ENCODE results near the gene ENDOV.

ENDOV gene

GRCh38 chr17:80414803-80415625 lies at the start of gene ENDOV:
Gene ENDOV (plus strand): TSS chr17:80415167. CDS start chr17:80415195, 28 bp downstream.
- DNase-seq, result peak; percentile 82

DNA sequence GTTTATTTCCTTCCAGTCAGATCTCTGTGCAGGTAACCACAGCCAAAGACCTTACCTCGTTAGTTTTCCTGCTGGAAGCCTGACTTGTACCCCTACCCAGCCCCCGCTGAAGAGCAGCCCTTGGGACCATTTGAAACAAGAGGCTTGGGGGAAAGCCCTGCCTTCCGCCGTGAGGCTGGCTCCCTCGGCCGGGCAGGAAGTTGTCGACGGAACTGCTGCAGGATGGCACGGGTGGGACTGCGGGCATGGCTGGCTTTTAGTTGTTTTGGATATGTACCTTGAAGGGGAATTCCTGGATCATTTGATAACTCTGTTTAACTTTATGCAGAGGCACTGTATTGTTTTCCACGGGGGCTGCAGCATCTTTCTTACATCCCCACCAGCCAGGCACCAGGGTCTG lies 49.0 kb upstream of the ENDOV start:
- no peak for DNase-seq

GRCh38 chr17:80367503-80367902 lies 47.5 kb upstream of the ENDOV start:
- DNase-seq, result no peak

GRCh38 chr17:80371196-80371595 lies 43.8 kb upstream of the ENDOV start:
- DNase-seq, result no peak

DNA sequence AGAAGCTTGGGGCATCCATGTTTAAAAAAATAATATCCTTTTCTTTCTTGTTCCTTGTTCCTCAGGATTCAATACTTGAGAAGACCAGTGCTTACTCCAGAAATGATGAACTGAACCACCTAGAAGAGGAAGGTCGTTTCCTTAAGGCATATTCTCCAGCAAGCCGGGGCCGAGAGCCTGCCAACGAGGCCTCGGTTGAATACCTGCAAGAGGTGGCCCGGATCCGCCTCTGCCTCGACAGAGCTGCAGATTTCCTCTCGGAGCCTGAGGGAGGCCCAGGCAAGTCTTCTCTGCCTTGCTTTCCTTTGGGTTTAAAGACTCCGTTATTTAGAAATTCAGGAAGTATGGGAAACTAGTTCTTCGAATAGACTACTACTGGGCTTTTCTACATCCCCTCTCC lies 42.5 kb upstream of the ENDOV start:
- DNase-seq, result no peak

- DNase-seq, result no peak
Observed at GRCh38 chr17:80372922-80373570, 41.9 kb upstream of the ENDOV start.

- DNase-seq, result no peak
Observed at GRCh38 chr17:80374039-80374731, 40.8 kb upstream of the ENDOV start.

DNA sequence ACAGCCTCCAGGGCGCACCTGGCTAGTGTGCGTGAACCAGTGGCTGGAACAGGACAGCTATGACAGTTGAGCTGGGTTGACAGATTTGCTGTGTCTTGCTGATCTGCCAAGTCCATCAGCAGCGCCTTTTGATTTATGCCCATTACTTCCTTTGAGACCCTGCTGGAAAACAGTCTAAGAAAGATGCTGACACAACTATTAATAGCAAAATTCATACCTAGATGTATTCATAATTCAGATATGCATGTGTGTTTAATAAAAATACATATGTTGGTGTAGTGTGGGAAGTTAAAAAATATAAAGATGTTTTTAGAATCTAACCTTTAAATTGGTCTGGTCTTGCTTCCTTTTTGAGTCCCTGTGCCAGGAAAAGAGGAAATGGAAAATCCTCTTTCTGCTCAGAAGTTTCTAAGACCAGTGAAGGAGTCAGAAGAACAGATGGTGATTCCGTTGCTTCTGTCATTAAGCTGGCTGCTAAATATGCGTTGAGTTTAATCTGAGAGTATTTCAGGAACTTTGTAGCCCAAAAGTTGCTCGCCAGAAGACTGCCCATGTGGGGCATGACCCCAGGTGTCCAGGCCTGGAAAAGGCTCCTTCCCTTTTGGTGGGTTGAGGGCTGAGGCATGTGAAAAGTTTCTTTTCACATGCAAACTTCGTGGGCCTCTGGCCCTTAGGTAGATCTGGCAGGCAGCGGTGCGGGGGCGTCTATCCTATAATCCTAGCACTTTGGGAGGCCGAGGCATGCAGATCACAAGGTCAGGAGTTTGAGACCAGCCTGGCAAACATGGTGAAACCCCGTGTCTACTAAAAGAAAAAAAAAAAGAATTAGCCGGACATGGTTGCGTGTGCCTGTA lies 40.0 kb upstream of the ENDOV start:
- no peak for DNase-seq

GRCh38 chr17:80376531-80376930 lies 38.4 kb upstream of the ENDOV start:
- DNase-seq, result no peak

- no peak for DNase-seq
Observed at GRCh38 chr17:80377798-80378197, 37.2 kb upstream of the ENDOV start.

- DNase-seq, result no peak
Observed at GRCh38 chr17:80379348-80379747, 35.6 kb upstream of the ENDOV start.

DNA sequence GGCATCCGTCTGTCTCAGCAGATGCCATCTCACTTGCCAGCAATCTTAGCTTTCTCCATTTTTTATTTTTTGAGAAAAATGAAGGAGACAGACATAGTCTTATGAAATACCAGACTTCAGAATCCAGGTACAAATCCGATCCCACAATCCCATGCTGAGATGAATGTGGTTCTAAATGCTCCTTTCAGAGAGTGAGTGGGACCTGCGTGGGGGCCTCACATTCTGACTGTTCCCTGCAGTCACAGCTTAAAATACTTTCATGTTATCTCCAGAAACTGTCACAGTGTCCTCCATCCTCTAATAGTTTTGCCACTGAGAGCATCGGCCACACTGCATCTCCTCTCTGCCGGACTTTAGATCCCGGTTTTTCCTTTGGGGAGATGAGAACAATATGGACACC lies 34.9 kb upstream of the ENDOV start:
- no peak for DNase-seq

DNA sequence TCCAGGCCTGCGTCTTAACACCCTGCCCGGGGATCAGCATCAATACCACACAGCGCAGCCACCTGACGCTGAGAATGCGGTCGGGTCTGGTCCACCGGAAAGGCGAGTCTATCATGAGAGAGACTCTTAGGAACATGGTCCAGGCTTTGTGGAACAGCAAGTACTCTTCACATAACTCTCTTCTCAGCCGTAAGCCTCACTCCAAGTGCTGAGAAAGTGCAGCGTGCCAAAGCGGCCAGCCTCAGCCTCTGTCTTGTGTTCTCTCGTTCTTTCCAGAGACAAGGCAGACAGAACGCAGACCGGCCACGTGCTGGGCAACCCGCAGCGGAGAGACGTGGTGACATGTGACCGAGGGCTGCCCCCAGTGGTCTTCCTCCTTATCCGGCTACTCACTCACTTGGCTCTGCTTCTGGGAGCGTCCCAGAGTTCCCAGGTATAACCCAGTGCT lies 34.4 kb upstream of the ENDOV start:
- DNase-seq, result no peak

GRCh38 chr17:80381416-80381923 lies 33.5 kb upstream of the ENDOV start:
- DNase-seq, result no peak

DNA sequence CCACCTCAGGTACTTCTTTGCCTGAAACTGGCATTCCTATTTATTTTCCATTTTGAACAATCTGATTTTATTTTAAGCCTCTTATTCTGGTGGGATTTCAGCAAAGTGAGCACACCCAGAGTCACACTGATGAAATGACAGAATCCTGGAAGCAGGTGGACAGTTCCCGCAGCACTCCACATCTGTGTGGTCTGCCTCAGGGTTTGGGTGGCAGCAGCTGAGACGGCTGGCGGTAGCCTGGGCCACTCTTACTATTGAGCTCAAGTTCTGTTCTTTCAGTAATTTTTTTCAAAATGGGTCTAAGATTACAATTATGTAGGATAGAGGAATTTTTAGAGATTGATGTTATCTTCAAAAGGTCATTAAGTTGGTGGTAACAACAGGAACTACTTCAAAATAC lies 32.5 kb upstream of the ENDOV start:
- DNase-seq, result no peak

GRCh38 chr17:80382956-80383355 lies 32.0 kb upstream of the ENDOV start:
- DNase-seq, result no peak

DNA sequence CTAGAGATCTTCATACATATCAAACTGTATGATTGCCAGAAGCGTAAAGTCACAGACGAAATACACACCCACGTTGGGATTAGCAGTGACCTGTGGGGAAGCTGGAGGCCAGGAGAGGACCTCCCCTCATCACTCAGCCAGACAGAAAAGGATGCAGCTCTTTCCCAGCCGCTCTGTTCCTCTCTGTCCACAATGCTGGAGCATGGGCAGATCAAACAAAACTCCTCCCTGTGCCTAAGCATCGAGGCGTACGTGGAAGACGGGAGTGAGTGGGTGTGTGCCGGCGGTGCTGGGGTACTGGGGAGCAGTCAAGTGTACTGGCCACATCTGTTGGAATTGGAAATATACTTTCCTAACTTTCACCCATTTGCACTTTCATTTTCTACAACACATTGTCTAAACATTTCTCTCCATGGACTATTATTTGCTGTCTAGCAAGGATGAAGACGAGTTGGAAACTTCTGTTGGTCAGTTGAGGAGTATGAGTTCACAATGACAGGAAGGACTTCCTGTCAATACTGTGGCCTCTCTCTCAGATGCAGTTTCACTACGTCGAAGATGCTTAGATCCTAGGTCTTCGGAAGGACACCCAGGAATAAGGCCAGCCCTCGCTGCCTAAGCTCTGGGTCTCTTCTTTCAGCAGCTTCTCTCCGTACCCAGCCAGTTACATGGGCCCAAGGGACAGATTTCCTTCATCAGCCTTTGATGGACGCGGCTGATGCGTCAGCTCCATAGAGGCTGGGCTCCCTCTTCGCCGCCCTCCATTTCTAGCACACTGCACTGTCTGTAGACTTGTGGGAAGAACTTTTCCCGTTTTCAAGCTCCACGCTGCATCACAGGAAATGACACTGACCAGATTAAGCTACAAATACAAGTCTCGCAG lies 30.6 kb upstream of the ENDOV start:
- DNase-seq, result no peak

GRCh38 chr17:80385046-80385445 lies 29.9 kb upstream of the ENDOV start:
- no peak for DNase-seq

GRCh38 chr17:80386341-80386740 lies 28.6 kb upstream of the ENDOV start:
- no peak for DNase-seq

DNA sequence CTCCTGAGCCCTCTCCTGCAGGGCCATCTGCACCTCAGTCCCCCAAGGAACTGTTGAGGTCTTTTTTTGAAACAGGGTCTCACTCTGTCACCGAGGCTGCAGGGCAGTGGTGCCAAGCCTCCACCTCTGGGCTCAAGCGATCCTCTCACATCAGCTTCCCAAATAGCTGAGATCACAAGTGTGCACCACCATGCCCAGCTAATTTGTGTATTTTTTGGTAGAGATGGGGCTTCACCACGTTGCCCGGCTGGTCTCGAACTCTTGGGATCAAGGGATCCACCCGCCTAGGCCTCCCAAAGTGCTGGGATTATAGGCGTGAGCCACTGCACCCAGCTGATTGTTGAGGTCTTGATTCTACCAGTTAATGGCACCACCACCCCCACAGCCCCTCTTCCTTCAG lies 27.9 kb upstream of the ENDOV start:
- no peak for DNase-seq

DNA sequence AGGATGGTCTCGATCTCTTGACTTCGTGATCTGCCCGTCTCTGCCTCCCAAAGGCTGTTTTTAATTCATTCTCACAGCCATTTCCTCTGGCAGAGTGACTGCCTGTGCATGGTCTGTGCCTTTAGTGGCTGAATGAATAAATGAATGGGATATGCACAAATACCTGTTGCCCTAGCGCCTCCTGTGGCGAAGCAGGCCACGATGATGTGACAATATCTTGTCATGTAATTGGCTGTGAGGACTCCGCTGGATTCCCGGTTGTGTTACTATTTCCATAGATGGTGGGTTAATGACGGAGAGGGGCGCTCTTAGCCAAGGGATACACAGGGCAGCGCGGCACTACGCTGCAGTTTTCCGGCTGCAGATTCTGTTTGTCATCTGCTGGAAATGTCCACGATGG lies 26.8 kb upstream of the ENDOV start:
- DNase-seq, result no peak

DNA sequence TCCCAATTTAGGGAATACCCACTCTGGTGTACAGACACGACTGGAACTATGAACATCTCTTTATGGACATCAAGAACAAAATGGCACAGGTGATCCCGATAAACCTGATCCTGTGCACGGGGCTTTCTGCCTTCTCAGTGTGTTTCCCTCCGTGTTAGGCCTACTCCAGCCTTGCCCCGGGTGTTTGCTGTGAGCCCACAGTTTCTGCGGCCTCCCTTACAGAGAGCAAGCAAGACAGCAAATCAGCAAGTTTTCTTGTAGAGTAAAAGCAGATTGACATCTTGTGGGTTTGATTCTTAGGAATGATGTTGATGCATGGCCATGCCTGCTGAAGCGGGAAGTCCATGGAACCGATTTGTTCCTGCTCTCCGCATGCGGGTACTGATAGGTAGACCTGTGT lies 26.4 kb upstream of the ENDOV start:
- no peak for DNase-seq
